ENCODE data around the gene SP6.

Gene SP6

DNA sequence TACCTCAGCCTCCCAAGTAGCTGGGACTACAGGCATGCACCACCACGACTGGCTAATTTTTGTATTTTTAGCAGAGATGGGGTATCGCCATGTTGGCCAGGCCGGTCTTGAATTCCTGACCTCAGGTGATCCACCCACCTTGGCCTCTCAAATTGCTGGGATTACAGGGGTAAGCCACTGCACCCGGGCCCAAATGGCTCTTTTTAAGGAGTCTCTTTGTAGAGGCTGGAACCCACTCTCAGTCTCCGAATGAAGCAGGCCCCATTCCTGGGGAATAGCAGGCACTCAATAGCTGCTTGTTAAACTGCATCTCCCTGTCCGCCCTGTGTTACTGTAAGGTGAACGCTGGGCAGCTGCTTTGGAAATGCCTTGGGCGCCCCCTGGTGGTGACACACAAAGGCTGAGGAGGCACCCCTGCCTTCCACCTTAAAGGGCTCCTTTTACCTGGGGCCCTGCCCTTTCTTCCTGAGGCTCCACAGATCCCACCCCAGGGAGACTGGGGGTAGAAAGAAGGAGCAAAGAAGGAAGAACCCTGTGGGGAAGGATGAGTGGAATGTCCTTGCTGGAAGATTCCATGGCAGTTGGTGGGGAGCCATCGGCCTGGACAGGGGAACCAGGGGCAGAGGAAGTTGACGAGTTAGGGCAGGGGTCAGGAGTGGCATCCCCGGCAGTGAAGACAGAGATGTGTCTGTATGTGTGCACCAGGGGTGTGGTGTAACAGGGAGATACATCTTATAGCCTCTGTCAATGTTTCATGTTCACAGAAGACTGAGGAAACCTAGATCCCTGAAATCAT lies 39.0 kb upstream of the SP6 start:
- H3F3A ChIP-seq (ENCODE audit: insufficient read depth) = no peaks in the 10 kb centered on the region
- no peaks in the 10 kb centered on the region for H4K20me1 ChIP-seq (ENCODE audit: low read depth, low read length)
- H3K9me3 ChIP-seq (ENCODE audit: insufficient read depth, low read length) = no peaks in the 10 kb centered on the region
- H3K36me3 ChIP-seq (ENCODE audit: low read length) = no peaks in the 10 kb centered on the region
- no peak overlapping the region for H3K4me2 ChIP-seq (ENCODE audit: low read depth, low read length, poor library complexity, severe bottlenecking)
- H3K27me3 ChIP-seq (ENCODE audit: low read length) = no peaks in the 10 kb centered on the region
- no peak overlapping the region for H3K27ac ChIP-seq (ENCODE audit: low read depth, low read length)
- no peak overlapping the region for H3K4me3 ChIP-seq (ENCODE audit: insufficient read depth, low read length, poor library complexity, severe bottlenecking)
- no peak overlapping the region for H3K9ac ChIP-seq (ENCODE audit: low read length)
- TF ChIP-seq, protein P1, sequence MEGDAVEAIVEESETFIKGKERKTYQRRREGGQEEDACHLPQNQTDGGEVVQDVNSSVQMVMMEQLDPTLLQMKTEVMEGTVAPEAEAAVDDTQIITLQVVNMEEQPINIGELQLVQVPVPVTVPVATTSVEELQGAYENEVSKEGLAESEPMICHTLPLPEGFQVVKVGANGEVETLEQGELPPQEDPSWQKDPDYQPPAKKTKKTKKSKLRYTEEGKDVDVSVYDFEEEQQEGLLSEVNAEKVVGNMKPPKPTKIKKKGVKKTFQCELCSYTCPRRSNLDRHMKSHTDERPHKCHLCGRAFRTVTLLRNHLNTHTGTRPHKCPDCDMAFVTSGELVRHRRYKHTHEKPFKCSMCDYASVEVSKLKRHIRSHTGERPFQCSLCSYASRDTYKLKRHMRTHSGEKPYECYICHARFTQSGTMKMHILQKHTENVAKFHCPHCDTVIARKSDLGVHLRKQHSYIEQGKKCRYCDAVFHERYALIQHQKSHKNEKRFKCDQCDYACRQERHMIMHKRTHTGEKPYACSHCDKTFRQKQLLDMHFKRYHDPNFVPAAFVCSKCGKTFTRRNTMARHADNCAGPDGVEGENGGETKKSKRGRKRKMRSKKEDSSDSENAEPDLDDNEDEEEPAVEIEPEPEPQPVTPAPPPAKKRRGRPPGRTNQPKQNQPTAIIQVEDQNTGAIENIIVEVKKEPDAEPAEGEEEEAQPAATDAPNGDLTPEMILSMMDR (IDR thresholded peaks at IDR 0.05; ENCODE audit: insufficient read depth, low read length, poor library complexity, severe bottlenecking) = peak; percentile 94
- no peak for TF ChIP-seq EZH2phosphoT487 (conservative IDR thresholded peaks at IDR 0.05; ENCODE audit: low read length)
- no peaks in the 10 kb centered on the region for H3K79me2 ChIP-seq (ENCODE audit: insufficient read depth, low read length)
- H3K9me2 ChIP-seq (replicated peaks; ENCODE audit: insufficient read depth, low read length) = no peaks in the 10 kb centered on the region
- no peak overlapping the region for H2AFZ ChIP-seq (ENCODE audit: low read depth, low read length, severe bottlenecking)

DNA sequence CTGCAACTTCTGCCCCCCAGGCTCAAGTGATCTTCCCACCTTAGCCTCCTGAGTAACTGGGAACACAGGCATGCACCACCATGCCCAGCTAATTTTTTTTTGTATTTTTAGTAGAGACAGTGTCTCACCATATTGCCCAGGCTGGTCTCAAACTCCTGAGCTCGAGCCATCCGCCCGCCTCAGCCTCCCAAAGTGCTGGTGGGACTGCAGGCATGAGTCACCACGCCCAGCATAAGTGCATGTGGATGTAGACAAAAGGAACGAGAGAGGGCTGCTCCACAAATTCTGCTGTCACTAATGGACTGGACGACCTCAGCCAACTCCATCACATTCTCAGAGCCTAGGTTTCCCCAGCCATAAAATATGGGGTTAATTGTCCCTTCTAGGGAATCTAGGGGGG lies 37.3 kb upstream of the SP6 start:
- TF ChIP-seq, protein P1 (IDR thresholded peaks at IDR 0.05; ENCODE audit: insufficient read depth, low read length, poor library complexity, severe bottlenecking) = no peak
- no peak for TF ChIP-seq EZH2phosphoT487 (conservative IDR thresholded peaks at IDR 0.05; ENCODE audit: low read length)
- Histone ChIP-seq H4K20me1 (ENCODE audit: low read depth, low read length) (no peaks in the 10 kb centered on the region), H3K36me3 (ENCODE audit: low read length) (no peaks in the 10 kb centered on the region), H3K27me3 (ENCODE audit: low read length) (no peaks in the 10 kb centered on the region), H3K79me2 (ENCODE audit: insufficient read depth, low read length) (no peaks in the 10 kb centered on the region), H3F3A (ENCODE audit: insufficient read depth) (no peaks in the 10 kb centered on the region), H2AFZ (ENCODE audit: low read depth, low read length, severe bottlenecking) (no peak overlapping the region), H3K9ac (ENCODE audit: low read length) (no peak overlapping the region), H3K9me2 (replicated peaks; ENCODE audit: insufficient read depth, low read length) (no peaks in the 10 kb centered on the region), H3K4me2 (ENCODE audit: low read depth, low read length, poor library complexity, severe bottlenecking) (no peak overlapping the region), H3K4me3 (ENCODE audit: insufficient read depth, low read length, poor library complexity, severe bottlenecking) (no peak overlapping the region), H3K27ac (ENCODE audit: low read depth, low read length) (no peak overlapping the region), H3K9me3 (ENCODE audit: insufficient read depth, low read length) (no peaks in the 10 kb centered on the region)

DNA sequence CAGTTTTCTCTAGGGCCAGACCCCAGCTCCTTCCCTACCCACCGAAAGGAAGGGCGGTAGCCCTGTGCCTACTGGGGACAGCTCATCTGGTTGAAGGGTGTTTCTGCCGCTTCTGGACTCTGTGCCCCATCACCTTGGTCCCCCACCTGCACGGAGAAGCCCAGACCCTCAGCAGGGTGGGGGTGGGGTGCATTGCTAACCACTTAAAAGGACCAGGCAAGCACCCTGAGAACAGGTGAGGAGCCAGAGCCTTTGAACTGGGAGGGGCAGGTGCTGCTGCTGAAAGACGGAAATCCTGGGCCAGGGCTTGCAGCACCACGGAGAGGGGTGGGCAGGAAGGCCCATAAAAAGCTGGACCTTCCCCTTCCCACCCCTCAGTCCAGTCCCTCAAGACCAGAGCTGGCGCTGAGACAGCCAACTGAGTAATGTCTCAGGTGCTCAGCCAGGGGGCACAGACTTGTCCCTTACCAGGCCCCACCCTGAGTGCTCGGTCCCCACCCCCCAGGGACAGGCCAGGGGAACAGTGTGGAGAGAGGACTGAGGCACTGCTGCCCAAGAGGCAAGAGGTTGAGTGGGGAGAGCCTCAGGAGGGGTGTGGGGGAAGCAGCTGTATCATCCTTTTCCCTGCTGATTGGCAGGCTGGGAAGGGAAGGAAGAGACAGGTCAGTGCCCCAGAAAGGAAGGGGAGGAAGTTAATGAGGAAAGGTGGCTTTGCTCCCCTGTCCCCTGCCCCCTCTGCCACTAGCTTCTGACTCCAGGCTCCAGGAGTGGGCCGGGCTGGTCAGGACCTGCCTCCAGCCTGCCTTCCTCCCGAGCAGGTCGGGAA lies 34.2 kb upstream of the SP6 start:
- Histone ChIP-seq H3K9me2 (replicated peaks; ENCODE audit: insufficient read depth, low read length) (no peaks in the 10 kb centered on the region), H3K79me2 (ENCODE audit: insufficient read depth, low read length) (no peaks in the 10 kb centered on the region), H3K9me3 (ENCODE audit: insufficient read depth, low read length) (no peaks in the 10 kb centered on the region), H3K9ac (ENCODE audit: low read length) (no peak overlapping the region), H3K36me3 (ENCODE audit: low read length) (no peaks in the 10 kb centered on the region), H3K27me3 (ENCODE audit: low read length) (no peaks in the 10 kb centered on the region), H2AFZ (ENCODE audit: low read depth, low read length, severe bottlenecking) (no peak overlapping the region), H3K4me2 (ENCODE audit: low read depth, low read length, poor library complexity, severe bottlenecking) (no peak overlapping the region), H3K4me3 (ENCODE audit: insufficient read depth, low read length, poor library complexity, severe bottlenecking) (no peak overlapping the region), H4K20me1 (ENCODE audit: low read depth, low read length) (no peaks in the 10 kb centered on the region), H3F3A (ENCODE audit: insufficient read depth) (no peaks in the 10 kb centered on the region), H3K27ac (ENCODE audit: low read depth, low read length) (no peak overlapping the region)
- no peak for TF ChIP-seq EZH2phosphoT487 (conservative IDR thresholded peaks at IDR 0.05; ENCODE audit: low read length)
- TF ChIP-seq, protein P1 (IDR thresholded peaks at IDR 0.05; ENCODE audit: insufficient read depth, low read length, poor library complexity, severe bottlenecking) = no peak
